ACC112 (cell line): Measurements from ENCODE around the gene OXT.
"Not testable (repeated sequence)": the region's sequence is repeated elsewhere in the genome, so short reads cannot be mapped to it uniquely, and the experiment has no call there.

Source experiments
- H2AFZ ChIP-seq: fragments of 200-600 bp; sonication (generic); one replicate; pipeline ENCODE4 v1.6.0; 2017; ENCODE audit warnings: antibody characterized with exemption, low read length; ENCODE audit not compliant: unreplicated experiment
- H3K27ac ChIP-seq: fragments of 200-600 bp; sonication (generic); 2 replicates; pipeline ENCODE4 v1.5.1; 2014; ENCODE audit warnings: low read depth, mild to moderate bottlenecking, antibody characterized with exemption, low read length, moderate library complexity
- H3K27me3 ChIP-seq: fragments of 200-600 bp; sonication (generic); 2 replicates; pipeline ENCODE4 v1.6.1; 2014; ENCODE audit warnings: mild to moderate bottlenecking, antibody characterized with exemption, low read length, moderate library complexity, mixed read lengths; ENCODE audit not compliant: insufficient read depth
- H3K36me3 ChIP-seq: fragments of 200-600 bp; sonication (generic); 2 replicates; pipeline ENCODE4 v1.6.1; 2016; ENCODE audit warnings: mild to moderate bottlenecking, antibody characterized with exemption, low read length, moderate library complexity, mixed read lengths; ENCODE audit not compliant: insufficient read depth
- H3K4me1 ChIP-seq: fragments of 200-600 bp; sonication (generic); one replicate; pipeline ENCODE4 v1.6.1; 2016; ENCODE audit warnings: low read length, mixed read lengths; ENCODE audit not compliant: insufficient read depth, unreplicated experiment, control insufficient read depth
- H3K4me3 ChIP-seq: fragments of 200-600 bp; sonication (generic); 2 replicates; pipeline ENCODE4 v1.5.1; 2014; ENCODE audit warnings: mild to moderate bottlenecking, low read depth, low read length
- H3K79me2 ChIP-seq: fragments of 200-600 bp; sonication (generic); one replicate; pipeline ENCODE4 v1.6.0; 2016; ENCODE audit warnings: low read length; ENCODE audit not compliant: control insufficient read depth, unreplicated experiment, insufficient read depth

OXT gene

DNA sequence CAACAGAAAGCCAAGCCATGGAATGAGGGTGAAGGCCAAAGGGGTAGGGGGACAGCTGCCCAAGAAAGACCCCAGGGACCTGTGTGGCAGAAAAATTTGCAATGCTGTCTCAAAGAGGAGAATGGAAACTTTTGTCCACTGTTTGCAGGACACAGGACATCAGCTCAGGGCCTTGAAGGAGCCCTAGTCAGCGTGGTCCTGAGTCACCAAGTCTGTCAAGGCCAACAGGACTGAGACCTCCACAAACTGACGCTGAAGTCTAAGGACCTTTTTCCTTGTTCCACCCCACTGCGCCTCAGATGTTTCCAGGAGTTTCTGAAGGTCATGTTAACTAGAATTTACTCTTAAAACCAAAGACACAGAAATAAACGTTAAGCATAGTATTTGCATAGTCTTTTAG lies 44.9 kb downstream of the OXT start:
- Histone ChIP-seq H3K27me3 (no peaks in the 10 kb centered on the region), H3K4me3 (no peak overlapping the region), H3K4me1 (peaks cover 3% of the 10 kb centered on the region), H3K79me2 (no peaks in the 10 kb centered on the region), H3K27ac (no peak overlapping the region), H3K36me3 (no peaks in the 10 kb centered on the region), H2AFZ (no peak overlapping the region)

DNA sequence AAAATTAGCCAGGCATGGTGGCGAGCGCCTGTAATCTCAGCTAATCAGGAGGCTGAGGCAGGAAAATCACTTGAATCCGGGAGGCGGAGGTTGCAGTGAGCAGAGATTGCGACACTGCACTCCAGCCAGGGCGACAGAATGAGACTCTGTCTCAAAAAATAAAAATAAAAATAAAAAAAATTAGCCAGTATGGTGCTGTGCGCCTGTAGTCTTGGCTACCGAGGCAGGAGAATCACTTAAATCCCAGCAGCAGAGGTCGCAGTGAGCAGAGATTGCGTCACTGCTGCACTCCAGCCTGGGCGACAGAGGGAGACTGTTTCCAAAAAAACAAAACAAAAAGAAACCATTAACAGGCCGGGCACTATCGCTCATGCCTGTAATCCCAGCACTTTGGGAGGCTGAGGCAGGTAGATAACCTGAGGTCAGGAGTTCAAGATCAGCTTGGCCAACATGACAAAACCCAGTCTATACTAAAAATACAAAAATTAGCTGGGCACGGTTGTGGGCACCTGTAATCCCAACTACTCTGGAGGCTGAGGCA lies 46.5 kb downstream of the OXT start:
- H2AFZ ChIP-seq, H3K79me2 ChIP-seq, H3K4me1 ChIP-seq, H3K36me3 ChIP-seq, H3K27me3 ChIP-seq: not testable (repeated sequence)
- Histone ChIP-seq H3K4me3 (peak overlapping the region; percentile 58), H3K27ac (peak overlapping the region; percentile 32; the same call in 1 of the 2 replicates)

DNA sequence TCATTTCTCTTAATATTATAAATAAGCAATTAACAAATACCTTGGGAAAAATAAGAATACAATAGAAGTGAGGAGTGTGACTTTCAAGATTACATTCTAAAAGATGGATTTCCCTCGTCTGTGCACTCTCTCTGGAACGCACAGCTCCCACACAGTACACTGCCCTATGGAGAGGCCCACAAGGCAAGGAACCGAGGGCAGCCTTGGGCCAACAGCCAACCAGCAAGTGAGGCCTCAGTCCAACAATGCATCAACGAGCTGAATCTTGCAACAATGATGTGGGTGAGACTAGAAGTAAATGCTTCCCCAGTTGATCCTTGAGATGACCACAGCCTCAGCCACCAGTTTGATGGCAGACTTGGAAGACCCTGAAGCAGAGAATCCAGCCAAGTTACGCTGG lies 47.6 kb downstream of the OXT start:
- Histone ChIP-seq H3K36me3 (peaks cover 11% of the 10 kb centered on the region; the same call in 1 of the 2 replicates), H3K4me1 (peaks cover 11% of the 10 kb centered on the region), H3K79me2 (no peaks in the 10 kb centered on the region), H2AFZ (no peak overlapping the region), H3K4me3 (no peak overlapping the region), H3K27me3 (no peaks in the 10 kb centered on the region), H3K27ac (no peak overlapping the region)

DNA sequence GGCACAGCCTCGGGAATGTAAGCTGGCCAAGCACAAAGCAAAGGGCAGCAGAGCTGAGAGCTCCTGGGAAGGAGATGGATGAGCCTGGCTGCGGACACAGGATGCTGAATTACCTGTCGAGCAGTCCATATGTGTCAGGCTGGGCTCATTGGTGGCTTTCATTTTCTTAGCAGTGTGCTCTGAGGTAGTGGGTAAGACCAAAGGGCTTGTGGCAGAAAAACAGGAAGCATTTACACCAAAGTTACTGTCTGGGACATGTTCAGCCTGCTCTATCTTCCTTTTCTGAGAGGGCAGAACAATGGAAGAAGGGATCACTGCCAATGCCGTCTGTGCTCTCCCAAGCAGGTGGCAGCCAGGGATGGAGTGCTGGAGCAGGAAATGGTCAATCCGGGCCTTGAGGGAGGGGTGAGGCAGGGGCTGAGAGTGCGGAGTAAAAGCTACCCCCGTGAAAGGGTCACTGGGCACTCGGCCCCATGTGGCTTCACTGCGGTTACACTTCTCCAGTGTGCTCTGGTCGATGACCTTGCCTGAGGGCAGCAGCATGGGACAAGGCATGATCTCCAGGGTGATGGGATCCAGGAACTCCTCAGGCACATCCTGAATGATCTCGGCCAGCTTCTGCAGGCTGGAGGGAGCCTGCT lies 50.0 kb downstream of the OXT start:
- H3K27ac ChIP-seq: no peak overlapping the region
- H3K27me3 ChIP-seq: no peaks in the 10 kb centered on the region
- no peak overlapping the region for H2AFZ ChIP-seq
- no peaks in the 10 kb centered on the region for H3K79me2 ChIP-seq
- H3K36me3 ChIP-seq: peaks cover 11% of the 10 kb centered on the region; the same call in 1 of the 2 replicates
- H3K4me1 ChIP-seq: peaks cover 11% of the 10 kb centered on the region
- no peak overlapping the region for H3K4me3 ChIP-seq
